Measurements from ENCODE around the gene HSPBP1. TPM values are rescaled to one million over a fixed set of nuclear protein-coding genes. Genes with fewer than 3 reads are reported as not detected.

The HSPBP1 gene
- total and polyA plus RNA-seq, 2 of the 13 experiments (the other 11 are each of a cell fraction or from before 2014, with no cell fraction given) = 22.3 to 33.7 TPM

DNA sequence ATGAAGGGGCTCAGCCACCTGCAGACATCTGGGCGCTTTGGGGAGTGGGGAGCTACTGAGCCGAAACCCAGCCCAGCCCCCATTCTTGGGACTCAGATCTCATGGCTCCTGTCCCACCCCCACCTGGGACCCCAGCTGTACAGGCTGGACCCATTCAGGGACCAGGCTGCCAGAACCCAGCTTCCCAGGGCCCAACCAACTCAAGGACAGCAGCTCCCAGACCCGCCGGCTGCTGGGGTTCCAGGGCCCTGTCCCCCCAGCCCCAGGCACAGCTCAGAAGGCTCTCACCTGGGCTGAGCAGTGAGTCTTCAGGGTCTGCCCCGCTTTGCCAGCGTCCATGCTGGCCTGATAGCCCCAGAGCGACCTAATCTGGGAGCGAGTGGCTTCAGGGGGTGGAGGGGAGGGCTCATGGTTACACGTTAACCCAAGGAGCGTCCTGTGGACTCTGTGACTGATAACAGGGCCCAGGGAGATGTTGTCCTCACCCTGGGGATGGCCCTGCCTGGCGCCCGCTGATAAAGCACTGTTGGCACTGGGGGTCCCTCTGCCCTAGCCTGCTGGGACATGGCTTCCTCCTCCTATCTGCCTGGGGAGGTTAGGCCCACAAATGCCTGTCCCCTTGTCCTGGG is 51.4 kb downstream of the HSPBP1 start, which contains the start of gene TMEM86B (continued):
- TF ChIP-seq TCF7 (IDR thresholded peaks at IDR 0.05; ENCODE audit: low read depth) (no peak), KLF15 (CRISPR knock-in tag; IDR thresholded peaks at IDR 0.05; ENCODE audit: borderline replicate concordance) (no peak), ZNF720 (CRISPR knock-in tag; IDR thresholded peaks at IDR 0.05) (no peak), TAF1 (CRISPR knock-in tag; IDR thresholded peaks at IDR 0.05) (peak; percentile 48; the same call in 1 of the 2 replicates), RFXANK (CRISPR knock-in tag; IDR thresholded peaks at IDR 0.05) (no peak), ZMAT3 (CRISPR knock-in tag; conservative IDR thresholded peaks at IDR 0.05) (0 out of 2 replicates have a peak, but pooled peaks have one; percentile 55), ZNF274 (CRISPR knock-in tag; IDR thresholded peaks at IDR 0.05) (no peak), ZNF788 (CRISPR knock-in tag; IDR thresholded peaks at IDR 0.05; ENCODE audit: borderline replicate concordance) (no peak; the same call in 1 of the 2 replicates), YY1 (IDR thresholded peaks at IDR 0.05; ENCODE audit: insufficient read depth, insufficient replicate concordance, low read depth, low read length) (peak; percentile 78), CENPX (CRISPR knock-in tag; IDR thresholded peaks at IDR 0.05) (no peak), ZNF709 (CRISPR knock-in tag; IDR thresholded peaks at IDR 0.05) (no peak), ZNF879 (CRISPR knock-in tag; IDR thresholded peaks at IDR 0.05) (no peak), ZNF276 (CRISPR knock-in tag; IDR thresholded peaks at IDR 0.05; ENCODE audit: low read depth) (peak; percentile 61; the same call in 1 of the 2 replicates), ZNF510 (CRISPR knock-in tag; IDR thresholded peaks at IDR 0.05; ENCODE audit: low read depth) (0 out of 2 replicates have a peak, but pooled peaks have one; percentile 47), ZIK1 (CRISPR knock-in tag; IDR thresholded peaks at IDR 0.05; ENCODE audit: borderline replicate concordance, low read depth) (no peak), NFKBIZ (CRISPR knock-in tag; IDR thresholded peaks at IDR 0.05) (no peak), TAF15 (IDR thresholded peaks at IDR 0.05; ENCODE audit: low read depth, low read length, poor library complexity, severe bottlenecking) (no peak), ZSCAN31 (CRISPR knock-in tag; IDR thresholded peaks at IDR 0.05; ENCODE audit: low read depth) (0 out of 2 replicates have a peak, but pooled peaks have one; percentile 38), ZNF317 (CRISPR knock-in tag; IDR thresholded peaks at IDR 0.05) (0 out of 2 replicates have a peak, but pooled peaks have one; percentile 43), ZNF605 (CRISPR knock-in tag; IDR thresholded peaks at IDR 0.05) (peak; percentile 72), YEATS2 (CRISPR knock-in tag; IDR thresholded peaks at IDR 0.05; ENCODE audit: borderline replicate concordance) (peak; percentile 37; the same call in 1 of the 2 replicates), NFIC (IDR thresholded peaks at IDR 0.05; ENCODE audit: low read length) (no peak)
- TF ChIP-seq, protein P1, sequence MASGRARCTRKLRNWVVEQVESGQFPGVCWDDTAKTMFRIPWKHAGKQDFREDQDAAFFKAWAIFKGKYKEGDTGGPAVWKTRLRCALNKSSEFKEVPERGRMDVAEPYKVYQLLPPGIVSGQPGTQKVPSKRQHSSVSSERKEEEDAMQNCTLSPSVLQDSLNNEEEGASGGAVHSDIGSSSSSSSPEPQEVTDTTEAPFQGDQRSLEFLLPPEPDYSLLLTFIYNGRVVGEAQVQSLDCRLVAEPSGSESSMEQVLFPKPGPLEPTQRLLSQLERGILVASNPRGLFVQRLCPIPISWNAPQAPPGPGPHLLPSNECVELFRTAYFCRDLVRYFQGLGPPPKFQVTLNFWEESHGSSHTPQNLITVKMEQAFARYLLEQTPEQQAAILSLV (CRISPR knock-in tag; IDR thresholded peaks at IDR 0.05; ENCODE audit: borderline replicate concordance) = 0 out of 2 replicates have a peak, but pooled peaks have one; percentile 23
- TF ChIP-seq, protein P2, sequence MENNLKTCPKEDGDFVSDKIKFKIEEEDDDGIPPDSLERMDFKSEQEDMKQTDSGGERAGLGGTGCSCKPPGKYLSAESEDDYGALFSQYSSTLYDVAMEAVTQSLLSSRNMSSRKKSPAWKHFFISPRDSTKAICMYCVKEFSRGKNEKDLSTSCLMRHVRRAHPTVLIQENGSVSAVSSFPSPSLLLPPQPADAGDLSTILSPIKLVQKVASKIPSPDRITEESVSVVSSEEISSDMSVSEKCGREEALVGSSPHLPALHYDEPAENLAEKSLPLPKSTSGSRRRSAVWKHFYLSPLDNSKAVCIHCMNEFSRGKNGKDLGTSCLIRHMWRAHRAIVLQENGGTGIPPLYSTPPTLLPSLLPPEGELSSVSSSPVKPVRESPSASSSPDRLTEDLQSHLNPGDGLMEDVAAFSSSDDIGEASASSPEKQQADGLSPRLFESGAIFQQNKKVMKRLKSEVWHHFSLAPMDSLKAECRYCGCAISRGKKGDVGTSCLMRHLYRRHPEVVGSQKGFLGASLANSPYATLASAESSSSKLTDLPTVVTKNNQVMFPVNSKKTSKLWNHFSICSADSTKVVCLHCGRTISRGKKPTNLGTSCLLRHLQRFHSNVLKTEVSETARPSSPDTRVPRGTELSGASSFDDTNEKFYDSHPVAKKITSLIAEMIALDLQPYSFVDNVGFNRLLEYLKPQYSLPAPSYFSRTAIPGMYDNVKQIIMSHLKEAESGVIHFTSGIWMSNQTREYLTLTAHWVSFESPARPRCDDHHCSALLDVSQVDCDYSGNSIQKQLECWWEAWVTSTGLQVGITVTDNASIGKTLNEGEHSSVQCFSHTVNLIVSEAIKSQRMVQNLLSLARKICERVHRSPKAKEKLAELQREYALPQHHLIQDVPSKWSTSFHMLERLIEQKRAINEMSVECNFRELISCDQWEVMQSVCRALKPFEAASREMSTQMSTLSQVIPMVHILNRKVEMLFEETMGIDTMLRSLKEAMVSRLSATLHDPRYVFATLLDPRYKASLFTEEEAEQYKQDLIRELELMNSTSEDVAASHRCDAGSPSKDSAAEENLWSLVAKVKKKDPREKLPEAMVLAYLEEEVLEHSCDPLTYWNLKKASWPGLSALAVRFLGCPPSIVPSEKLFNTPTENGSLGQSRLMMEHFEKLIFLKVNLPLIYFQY (CRISPR knock-in tag; IDR thresholded peaks at IDR 0.05; ENCODE audit: borderline replicate concordance) = 0 out of 2 replicates have a peak, but pooled peaks have one; percentile 31

All from HepG2 (cell line).